Neuronal stem cell (in vitro differentiated cells): ENCODE data around the gene PALMD.
A peak's percentile ranks its signal among the peaks of the same experiment; 100 is the strongest.

Experiments
- DNase-seq: peaks from one replicate; pipeline ENCODE4 v3.0.0-alpha.2; 2013; ENCODE audit warnings: low spot score
- H2AFZ ChIP-seq: one replicate; pipeline ENCODE4 v1.6.1; 2013; ENCODE audit warnings: mild to moderate bottlenecking, low read length, inconsistent platforms
- H2AK5ac ChIP-seq: 2 replicates; pipeline ENCODE4 v1.6.1; 2013; ENCODE audit warnings: low read depth, mild to moderate bottlenecking, inconsistent platforms, low read length, moderate library complexity, mixed read lengths
- H2BK120ac ChIP-seq: 2 replicates; pipeline ENCODE4 v1.6.1; 2013; ENCODE audit warnings: low read depth, mild to moderate bottlenecking, inconsistent platforms, low read length, moderate library complexity, mixed read lengths
- H2BK12ac ChIP-seq: one replicate; pipeline ENCODE4 v1.6.1; 2013; ENCODE audit warnings: low read length, inconsistent platforms
- H2BK15ac ChIP-seq: 2 replicates; pipeline ENCODE4 v1.6.1; 2013; ENCODE audit warnings: mild to moderate bottlenecking, low read length, inconsistent platforms, mixed read lengths
- H2BK5ac ChIP-seq: one replicate; pipeline ENCODE4 v1.6.1; 2013; ENCODE audit warnings: inconsistent platforms, mild to moderate bottlenecking, low read length, moderate library complexity
- H3K14ac ChIP-seq: one replicate; pipeline ENCODE4 v1.6.1; 2013; ENCODE audit warnings: low read length, inconsistent platforms
- H3K18ac ChIP-seq: 2 replicates; pipeline ENCODE4 v1.6.1; 2013; ENCODE audit warnings: low read length, inconsistent platforms
- H3K23ac ChIP-seq: 2 replicates; pipeline ENCODE4 v1.6.1; 2013; ENCODE audit warnings: low read depth, mild to moderate bottlenecking, mixed read lengths, low read length, inconsistent platforms; ENCODE audit not compliant: poor library complexity
- H3K27ac ChIP-seq: replicated peaks from 3 replicates; pipeline ENCODE4 v1.5.1; 2013; ENCODE audit warnings: low read length, inconsistent platforms
- H3K27me3 ChIP-seq, 3 experiments: 2 replicates each; pipeline ENCODE4 v1.6.1; 2013; ENCODE audit warnings: low read length in 3 of 3, mild to moderate bottlenecking in 2 of 3, inconsistent platforms in 1 of 3, low read depth in 1 of 3, mixed read lengths in 1 of 3, moderate library complexity in 1 of 3; ENCODE audit not compliant: control insufficient read depth in 3 of 3, insufficient read depth in 3 of 3
- H3K36me3 ChIP-seq, 2 donors: replicated peaks in 1 of 2; 2 replicates each; pipeline ENCODE4 v1.6.1; 2013; ENCODE audit warnings: low read length in 2 of 2; ENCODE audit not compliant: control insufficient read depth in 2 of 2, insufficient read depth in 2 of 2
- H3K4ac ChIP-seq: 2 replicates; pipeline ENCODE4 v1.6.1; 2013; ENCODE audit warnings: inconsistent platforms, mild to moderate bottlenecking, low read length, moderate library complexity
- H3K4me1 ChIP-seq, 2 donors: 1 replicate in 1 of 2; 2 replicates in 1 of 2; pipeline ENCODE4 v1.6.1; 2013; ENCODE audit warnings: low read length in 2 of 2, low read depth in 1 of 2; ENCODE audit not compliant: control insufficient read depth in 2 of 2, insufficient read depth in 1 of 2
- H3K4me2 ChIP-seq: one replicate; pipeline ENCODE4 v1.6.1; 2013; ENCODE audit warnings: mild to moderate bottlenecking, low read length, inconsistent platforms; ENCODE audit not compliant: insufficient read depth, poor library complexity, severe bottlenecking
- H3K4me3 ChIP-seq, 2 donors: 2 replicates each; pipeline ENCODE4 v1.5.1; 2013; ENCODE audit warnings: low read length in 2 of 2, mild to moderate bottlenecking in 2 of 2, inconsistent platforms in 1 of 2, moderate library complexity in 1 of 2
- H3K79me1 ChIP-seq: one replicate; pipeline ENCODE4 v1.6.1; 2013; ENCODE audit warnings: low read depth, mild to moderate bottlenecking, inconsistent platforms, low read length, moderate library complexity
- H3K9ac ChIP-seq: one replicate; pipeline ENCODE4 v1.6.1; 2013; ENCODE audit warnings: mild to moderate bottlenecking, low read depth, low read length, inconsistent platforms; ENCODE audit not compliant: poor library complexity
- H3K9me3 ChIP-seq, 2 donors: replicated peaks in 1 of 2; 2 replicates each; pipeline versions ENCODE3 to v1.6.1; 2013; ENCODE audit warnings: low read length in 2 of 2, mild to moderate bottlenecking in 2 of 2, inconsistent platforms in 1 of 2, low read depth in 1 of 2, mixed read lengths in 1 of 2, moderate library complexity in 1 of 2; ENCODE audit not compliant: control insufficient read depth in 2 of 2, insufficient read depth in 1 of 2
- H4K8ac ChIP-seq: one replicate; pipeline ENCODE4 v1.6.1; 2013; ENCODE audit warnings: low read depth, mild to moderate bottlenecking, inconsistent platforms, low read length, moderate library complexity
- H4K91ac ChIP-seq: one replicate; pipeline ENCODE4 v1.6.1; 2013; ENCODE audit warnings: low read length, low read depth, mild to moderate bottlenecking, inconsistent platforms; ENCODE audit not compliant: poor library complexity
- WGBS, 2 donors: extraction: QIAGEN DNeasy Blood & Tissue Kit; methylation state at CpG; one replicate each; pipeline ENCODE4 v1.1.7; 2013; ENCODE audit warnings: missing lambda C conversion rate in 2 of 2, mixed read lengths in 1 of 2; ENCODE audit not compliant: insufficient read length in 2 of 2, insufficient replicate concordance in 1 of 2; ENCODE audit errors: extremely low coverage in 2 of 2; 5-methylcytosine and 5-hydroxymethylcytosine counted together

Gene PALMD

DNA sequence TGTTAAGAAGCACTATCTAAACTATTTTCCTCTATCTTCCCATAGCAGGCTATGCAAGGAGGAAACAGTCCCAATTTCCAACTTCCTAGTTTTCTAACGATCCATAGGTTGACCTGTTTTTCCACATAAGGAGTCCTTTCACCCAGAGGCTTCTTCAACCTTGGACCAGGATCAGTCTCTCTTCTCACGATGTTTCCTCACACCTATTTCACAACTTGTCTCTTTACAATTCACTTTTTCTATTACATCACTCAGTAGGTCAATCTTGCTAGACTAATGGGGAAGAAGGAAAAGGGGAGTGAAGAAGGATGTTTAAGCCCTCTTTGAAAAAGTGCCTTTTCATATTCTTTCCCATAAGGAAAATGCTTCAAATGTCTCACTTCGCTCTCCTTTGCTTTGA lies 15.9 kb downstream of the PALMD start:
- no peak for DNase-seq
- Histone ChIP-seq H3K18ac (no peak overlapping the region), H3K27me3 (no peaks in the 10 kb centered on the region), H3K4me1 (peaks cover 5 to 8% of the 10 kb centered on the region in 2 donors), H4K91ac (no peak overlapping the region), H2BK15ac (no peak overlapping the region), H3K9ac (no peak overlapping the region), H3K4ac (no peak overlapping the region), H2BK12ac (no peak overlapping the region), H2AFZ (no peak overlapping the region), H3K14ac (no peak overlapping the region), H2AK5ac (no peak overlapping the region), H3K9me3 (no peaks in the 10 kb centered on the region), H3K23ac (no peak overlapping the region), H3K79me1 (no peaks in the 10 kb centered on the region), H3K4me3 (no peak overlapping the region), H3K36me3 (no peaks in the 10 kb centered on the region), H2BK120ac (no peak overlapping the region), H4K8ac (no peak overlapping the region), H2BK5ac (no peak overlapping the region), H3K27ac (no peak overlapping the region), H3K4me2 (no peak overlapping the region)
- no CpG with 5 or more reads among the region's 3 CpGs for WGBS, 2 donors

- H3K14ac ChIP-seq = no peak overlapping the region
- H2AFZ ChIP-seq = peak overlapping the region; percentile 2
- peaks cover 0 to 1% of the 10 kb centered on the region in 2 donors for H3K36me3 ChIP-seq
- H3K18ac ChIP-seq = no peak overlapping the region
- H3K4me3 ChIP-seq = no peak overlapping the region
- H3K79me1 ChIP-seq = no peaks in the 10 kb centered on the region
- H3K4me1 ChIP-seq = peaks cover 5 to 8% of the 10 kb centered on the region in 2 donors
- no peak overlapping the region for H2BK12ac ChIP-seq
- no peak overlapping the region for H3K9ac ChIP-seq
- WGBS, 2 donors = no CpG with 5 or more reads among the region's 3 CpGs
- no peak overlapping the region for H2AK5ac ChIP-seq
- H3K9me3 ChIP-seq = no peaks in the 10 kb centered on the region
- no peak overlapping the region for H2BK15ac ChIP-seq
- no peak overlapping the region for H3K4me2 ChIP-seq
- H3K4ac ChIP-seq = no peak overlapping the region
- no peak overlapping the region for H4K8ac ChIP-seq
- H4K91ac ChIP-seq = no peak overlapping the region
- H2BK120ac ChIP-seq = no peak overlapping the region
- no peak for DNase-seq
- H2BK5ac ChIP-seq = no peak overlapping the region
- H3K27ac ChIP-seq = peak overlapping the region; percentile 39
- H3K23ac ChIP-seq = no peak overlapping the region
- H3K27me3 ChIP-seq = no peaks in the 10 kb centered on the region
These were observed 16.7 kb downstream of the PALMD start for GRCh38 chr1:99662539-99663080.

- Histone ChIP-seq H3K4me2 (no peak overlapping the region), H3K36me3 (peaks cover 0 to 7% of the 10 kb centered on the region in 2 donors), H2BK12ac (no peak overlapping the region), H3K4me1 (peaks cover 5 to 8% of the 10 kb centered on the region in 2 donors), H2AFZ (no peak overlapping the region), H2BK120ac (no peak overlapping the region), H3K18ac (no peak overlapping the region), H4K91ac (no peak overlapping the region), H3K4me3 (no peak overlapping the region), H3K23ac (no peak overlapping the region), H3K9me3 (no peaks in the 10 kb centered on the region), H3K14ac (no peak overlapping the region), H3K27me3 (no peaks in the 10 kb centered on the region), H3K9ac (no peak overlapping the region), H3K4ac (no peak overlapping the region), H2BK15ac (no peak overlapping the region), H2BK5ac (no peak overlapping the region), H2AK5ac (no peak overlapping the region), H3K27ac (no peak overlapping the region), H4K8ac (no peak overlapping the region), H3K79me1 (no peaks in the 10 kb centered on the region)
- WGBS, 2 donors = no CpG with 5 or more reads among the region's 2 CpGs
- no peak for DNase-seq
These were observed 17.6 kb downstream of the PALMD start for GRCh38 chr1:99663501-99663900.

- Histone ChIP-seq H3K4me3 (no peak overlapping the region), H3K14ac (no peak overlapping the region), H4K8ac (no peak overlapping the region), H3K23ac (no peak overlapping the region), H3K27me3 (no peaks in the 10 kb centered on the region), H3K36me3 (peaks cover 0 to 7% of the 10 kb centered on the region in 2 donors), H3K4ac (no peak overlapping the region), H3K9ac (no peak overlapping the region), H3K4me1 (peaks cover 2 to 8% of the 10 kb centered on the region in 2 donors), H3K27ac (no peak overlapping the region), H3K9me3 (no peaks in the 10 kb centered on the region), H2AFZ (no peak overlapping the region), H3K18ac (no peak overlapping the region), H2BK120ac (no peak overlapping the region), H2BK5ac (no peak overlapping the region), H2BK12ac (no peak overlapping the region), H2BK15ac (no peak overlapping the region), H2AK5ac (no peak overlapping the region), H4K91ac (no peak overlapping the region), H3K4me2 (no peak overlapping the region), H3K79me1 (no peaks in the 10 kb centered on the region)
- no peak for DNase-seq
- no CpG with 5 or more reads among the region's 1 CpG for WGBS, 2 donors
These were observed 19.3 kb downstream of the PALMD start for GRCh38 chr1:99665212-99665611.
